ENCODE results near the gene PAPOLB. TPM values are rescaled to one million over a fixed set of nuclear protein-coding genes. Genes with fewer than 3 reads are reported as not detected.

PAPOLB gene
- total and polyA plus RNA-seq, 2 of the 8 experiments (the other 6 are each of a cell fraction or from before 2014, with no cell fraction given) = 0.02 to 0.15 TPM

- no peak for TF ChIP-seq TBP (IDR thresholded peaks at IDR 0.05; ENCODE audit: low read depth, low read length)
- no peak for TF ChIP-seq ZNF274 (IDR thresholded peaks at IDR 0.05; ENCODE audit: borderline replicate concordance, extremely low read depth, low read length)
- no peak for TF ChIP-seq MAX (IDR thresholded peaks at IDR 0.05)
- no peak for TF ChIP-seq PHF8 (conservative IDR thresholded peaks at IDR 0.05; ENCODE audit: low read depth, low read length)
- no peak for TF ChIP-seq USF2 (IDR thresholded peaks at IDR 0.05; ENCODE audit: low read length)
Observed at GRCh38 chr7:4880218-4880617, 18.4 kb upstream of the PAPOLB start (continued).

All from H1 (cell line).